IMR-90 (cell line): Measurements from ENCODE around the gene PPP6R3. TPM values are rescaled to one million over a fixed set of nuclear protein-coding genes. Genes with fewer than 3 reads are reported as not detected.
A peak's percentile ranks its signal among the peaks of the same experiment; 100 is the strongest.

Source experiments
- ATAC-seq: fragments of 200-7000 bp; cut with Tn5 transposase; 2 replicates; pipeline ENCODE4 v1.9.1; 2020; ENCODE audit warnings: low read depth, mild to moderate bottlenecking, moderate library complexity
- BruUV-seq: library from RNA; stranded (reverse); fragments of 400-500 nt; replicated peaks from 2 replicates; lab custom pipeline; 2021; lab: Mats Ljungman, UMichigan
- CTCF ChIA-PET: fragments of 300-600 bp; formaldehyde crosslinking; extraction: SDS; loops from one replicate; lab custom pipeline; 2021; ENCODE audit warnings: antibody characterized with exemption; lab: Yijun Ruan, JAX
- POLR2A ChIA-PET: fragments of 300-600 bp; sonication (Branson Sonifier 250); formaldehyde crosslinking; loops from one replicate; lab custom pipeline; 2022; ENCODE audit warnings: antibody characterized with exemption; ENCODE audit not compliant: unreplicated experiment; lab: Charles Lee
- DNase-seq: peaks from one replicate; pipeline ENCODE4 v3.0.0; 2013
- H2AFZ ChIP-seq: replicated peaks from 2 replicates; pipeline ENCODE3; 2013; ENCODE audit warnings: low read length, mild to moderate bottlenecking; ENCODE audit not compliant: poor library complexity
- H2AK5ac ChIP-seq: 2 replicates; pipeline ENCODE4 v1.6.1; 2013; ENCODE audit warnings: low read depth, low read length, inconsistent platforms
- H2AK9ac ChIP-seq: replicated peaks from 2 replicates; pipeline ENCODE3; 2013; ENCODE audit warnings: mild to moderate bottlenecking, low read depth, low read length, moderate library complexity; ENCODE audit not compliant: poor library complexity
- H2BK120ac ChIP-seq: 2 replicates; pipeline ENCODE4 v1.6.1; 2013; ENCODE audit warnings: low read depth, low read length, inconsistent platforms
- H2BK15ac ChIP-seq: 3 replicates; pipeline ENCODE4 v1.6.1; 2013; ENCODE audit warnings: low read depth, low read length, inconsistent platforms
- H2BK20ac ChIP-seq: 2 replicates; pipeline ENCODE4 v1.6.1; 2013; ENCODE audit warnings: low read depth, mild to moderate bottlenecking, inconsistent platforms, low read length, moderate library complexity
- H2BK5ac ChIP-seq: 2 replicates; pipeline ENCODE4 v1.6.1; 2013; ENCODE audit warnings: mild to moderate bottlenecking, low read depth, low read length, inconsistent platforms; ENCODE audit not compliant: poor library complexity, severe bottlenecking
- H3K14ac ChIP-seq: replicated peaks from 2 replicates; pipeline ENCODE4 v1.6.1; 2013; ENCODE audit warnings: low read depth, low read length, inconsistent platforms
- H3K18ac ChIP-seq: 2 replicates; pipeline ENCODE4 v1.6.1; 2013; ENCODE audit warnings: low read depth, low read length, control low read depth
- H3K23ac ChIP-seq: 2 replicates; pipeline ENCODE4 v1.6.1; 2013; ENCODE audit warnings: low read depth, low read length, inconsistent platforms
- H3K27ac ChIP-seq: 2 replicates; pipeline ENCODE4 v1.5.1; 2013; ENCODE audit warnings: mild to moderate bottlenecking, control low read depth, low read length; ENCODE audit not compliant: insufficient read depth
- H3K27me3 ChIP-seq: 2 replicates; pipeline ENCODE4 v1.6.1; 2013; ENCODE audit warnings: low read length; ENCODE audit not compliant: control insufficient read depth, insufficient read depth
- H3K36me3 ChIP-seq: 2 replicates; pipeline ENCODE4 v1.6.1; 2013; ENCODE audit warnings: low read length, mixed read lengths; ENCODE audit not compliant: control insufficient read depth, insufficient read depth
- H3K4ac ChIP-seq: 2 replicates; pipeline ENCODE4 v1.6.1; 2013; ENCODE audit warnings: low read depth, low read length, inconsistent platforms
- H3K4me1 ChIP-seq: 2 replicates; pipeline ENCODE4 v1.6.1; 2013; ENCODE audit warnings: low read length, mixed read lengths; ENCODE audit not compliant: control insufficient read depth, insufficient read depth
- H3K4me2 ChIP-seq: 2 replicates; pipeline ENCODE4 v1.6.1; 2013; ENCODE audit warnings: low read depth, mild to moderate bottlenecking, control low read depth, low read length, moderate library complexity
- H3K4me3 ChIP-seq: 2 replicates; pipeline ENCODE4 v1.5.1; 2013; ENCODE audit warnings: low read depth, mild to moderate bottlenecking, control low read depth, low read length, moderate library complexity; ENCODE audit not compliant: insufficient read depth
- H3K56ac ChIP-seq: 2 replicates; pipeline ENCODE4 v1.6.1; 2013; ENCODE audit warnings: low read length, inconsistent platforms; ENCODE audit not compliant: insufficient read depth; ENCODE audit errors: extremely low read depth
- H3K79me1 ChIP-seq, 2 experiments: 2 replicates each; pipeline ENCODE4 v1.6.1; 2013; ENCODE audit warnings: low read length in 2 of 2, inconsistent platforms in 1 of 2, low read depth in 1 of 2
- H3K9ac ChIP-seq: 2 replicates; pipeline ENCODE4 v1.6.1; 2013; ENCODE audit warnings: low read depth, low read length, control low read depth
- H3K9me1 ChIP-seq: 2 replicates; pipeline ENCODE4 v1.6.1; 2013; ENCODE audit warnings: low read length, inconsistent platforms; ENCODE audit not compliant: insufficient read depth
- H3K9me3 ChIP-seq: 2 replicates; pipeline ENCODE4 v1.6.1; 2013; ENCODE audit warnings: low read length; ENCODE audit not compliant: control insufficient read depth, insufficient read depth
- H4K20me1 ChIP-seq: 2 replicates; pipeline ENCODE4 v1.6.1; 2013; ENCODE audit warnings: low read length, inconsistent platforms; ENCODE audit not compliant: insufficient read depth
- H4K5ac ChIP-seq: 2 replicates; pipeline ENCODE4 v1.6.1; 2013; ENCODE audit warnings: mild to moderate bottlenecking, low read depth, low read length, control low read depth
- H4K8ac ChIP-seq, 2 experiments: 2 replicates each; pipeline ENCODE4 v1.6.1; 2013; ENCODE audit warnings: low read depth in 2 of 2, low read length in 2 of 2, control low read depth in 1 of 2, inconsistent platforms in 1 of 2
- H4K91ac ChIP-seq: 2 replicates; pipeline ENCODE4 v1.6.1; 2013; ENCODE audit warnings: low read depth, low read length, inconsistent platforms; ENCODE audit not compliant: insufficient read depth
- BHLHE40 ChIP-seq: fragments of 150-350 bp; IDR thresholded peaks from 2 replicates; pipeline ENCODE4 v1.6.1; 2016; ENCODE audit warnings: mild to moderate bottlenecking, low read depth, low read length
- CEBPB ChIP-seq: IDR thresholded peaks from 2 replicates; pipeline ENCODE4 v1.6.1; 2012; ENCODE audit warnings: low read depth, low read length, improper control_type of control experiment
- CHD1 ChIP-seq: IDR thresholded peaks from 2 replicates; pipeline ENCODE4 v1.6.1; 2012; ENCODE audit warnings: low read depth, low read length, improper control_type of control experiment
- FOS ChIP-seq: fragments of 150-350 bp; IDR thresholded peaks from 2 replicates; pipeline ENCODE4 v1.6.1; 2016; ENCODE audit warnings: low read depth, low read length
- MAFK ChIP-seq: IDR thresholded peaks from 2 replicates; pipeline ENCODE4 v1.6.1; 2012; ENCODE audit warnings: low read depth, low read length, improper control_type of control experiment
- MAZ ChIP-seq: IDR thresholded peaks from 2 replicates; pipeline ENCODE4 v1.6.1; 2012; ENCODE audit warnings: low read depth, mild to moderate bottlenecking, low read length, improper control_type of control experiment, moderate library complexity, borderline replicate concordance
- MXI1 ChIP-seq: IDR thresholded peaks from 2 replicates; pipeline ENCODE4 v1.6.1; 2012; ENCODE audit warnings: low read depth, mild to moderate bottlenecking, low read length, moderate library complexity, borderline replicate concordance
- NFE2L2 ChIP-seq: fragments of 150-350 bp; IDR thresholded peaks from 2 replicates; pipeline ENCODE4 v1.6.1; 2016; ENCODE audit warnings: low read depth, mild to moderate bottlenecking, low read length
- POLR2A ChIP-seq: IDR thresholded peaks from 2 replicates; pipeline ENCODE4 v1.6.1; 2012; ENCODE audit warnings: mild to moderate bottlenecking, low read depth, low read length
- RAD21 ChIP-seq: IDR thresholded peaks from 2 replicates; pipeline ENCODE4 v1.6.1; 2012; ENCODE audit warnings: low read length, improper control_type of control experiment
- RCOR1 ChIP-seq: IDR thresholded peaks from 2 replicates; pipeline ENCODE4 v1.6.1; 2012; ENCODE audit warnings: mild to moderate bottlenecking, low read length, improper control_type of control experiment; ENCODE audit not compliant: insufficient replicate concordance
- RFX5 ChIP-seq: IDR thresholded peaks from 2 replicates; pipeline ENCODE4 v1.8.0; 2012; ENCODE audit warnings: low read depth, mild to moderate bottlenecking, low read length, moderate library complexity
- SMC3 ChIP-seq: fragments of 150-350 bp; IDR thresholded peaks from 2 replicates; pipeline ENCODE4 v1.6.1; 2016; ENCODE audit warnings: low read depth, mild to moderate bottlenecking, antibody characterized with exemption, low read length, moderate library complexity
- WGBS, 2 experiments: methylation state at CpG; one replicate each; pipeline versions ENCODE4 v1.1.5 to v1.1.7; 2013; ENCODE audit warnings: missing lambda C conversion rate in 2 of 2; ENCODE audit not compliant: insufficient read length in 1 of 2; ENCODE audit errors: extremely low coverage in 2 of 2; 5-methylcytosine and 5-hydroxymethylcytosine counted together
- dilution Hi-C: fragments of 300-500 bp; cut with HindIII; formaldehyde crosslinking; loops from one replicate; pipeline ENCODE4 v1.14.3; 2018; ENCODE audit warnings: low sequenced_read_pairs; ENCODE audit not compliant: unreplicated experiment
- in situ Hi-C: fragments of 300-500 bp; cut with MboI; formaldehyde crosslinking; loops from 3 replicates; pipeline ENCODE4 v1.14.3; 2019; ENCODE audit warnings: low sequenced_read_pairs, inconsistent platforms, mixed read lengths
- intact Hi-C: fragments of 100-400 bp; cut with micrococcal nuclease; formaldehyde crosslinking; loops from 2 replicates; pipeline ENCODE4 v1.10.0; 2022
- polyA plus RNA-seq, 3 experiments: library from polyadenylated mRNA; depleted of rRNA; stranded (reverse); fragments of >200 nt; gene quantifications; 2 replicates each; pipeline ENCODE4 v1.2.3, GENCODE V29; 2012; ENCODE audit warnings: low replicate concordance in 1 of 3
- total RNA-seq: library from RNA; depleted of rRNA; stranded (reverse); fragments of >200 nt; gene quantifications from 2 replicates; pipeline ENCODE4 v1.2.3, GENCODE V29; 2012
- TF ChIP-seq, protein P1 (sequence below): conservative IDR thresholded peaks from 2 replicates; pipeline ENCODE4 v1.5.1; 2012; ENCODE audit warnings: mild to moderate bottlenecking, low read depth, low read length, improper control_type of control experiment
- TF ChIP-seq, protein P2 (sequence below): fragments of 150-350 bp; IDR thresholded peaks from 2 replicates; pipeline ENCODE4 v1.6.1; 2016; ENCODE audit warnings: low read depth, mild to moderate bottlenecking, low read length, moderate library complexity, borderline replicate concordance
- TF ChIP-seq, protein P3 (sequence below): fragments of 150-350 bp; IDR thresholded peaks from 2 replicates; pipeline ENCODE4 v1.6.1; 2017; ENCODE audit warnings: mild to moderate bottlenecking, antibody characterized with exemption, low read length, low read depth

PPP6R3 gene
- total and polyA plus RNA-seq, 2 of the 4 experiments (the other 2 are of a cell fraction) = 29.0 to 123 TPM

DNA sequence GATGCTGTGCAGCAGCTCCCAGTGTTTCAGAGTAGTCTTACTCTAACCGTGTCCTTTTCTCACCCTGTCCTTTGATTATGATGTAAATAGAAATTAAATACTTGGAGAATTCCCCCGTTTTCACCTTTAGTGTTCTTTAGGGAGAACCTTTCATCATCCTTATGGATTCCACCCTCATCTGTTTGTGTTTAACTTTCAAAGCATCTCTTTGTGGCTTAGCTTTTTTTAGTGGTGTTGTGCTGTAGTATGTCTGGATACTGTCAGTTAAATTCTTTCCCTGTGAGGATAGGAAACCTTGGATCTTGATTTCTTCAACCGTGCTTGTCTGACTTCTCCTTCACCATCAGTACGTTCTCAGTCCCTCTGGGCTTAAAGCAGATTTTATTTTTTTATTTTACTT is 48.5 kb downstream of the PPP6R3 start:
- ATAC-seq = peak; percentile 25

More for the DNA sequence above, 48.5 kb downstream of the PPP6R3 start:
- TF ChIP-seq MXI1 (no peak), NFE2L2 (no peak), MAZ (no peak), RCOR1 (no peak), FOS (no peak), CEBPB (no peak), SMC3 (no peak), RFX5 (no peak), CHD1 (no peak), MAFK (no peak), RAD21 (no peak), BHLHE40 (no peak), POLR2A (no peak)
- TF ChIP-seq, protein P1, sequence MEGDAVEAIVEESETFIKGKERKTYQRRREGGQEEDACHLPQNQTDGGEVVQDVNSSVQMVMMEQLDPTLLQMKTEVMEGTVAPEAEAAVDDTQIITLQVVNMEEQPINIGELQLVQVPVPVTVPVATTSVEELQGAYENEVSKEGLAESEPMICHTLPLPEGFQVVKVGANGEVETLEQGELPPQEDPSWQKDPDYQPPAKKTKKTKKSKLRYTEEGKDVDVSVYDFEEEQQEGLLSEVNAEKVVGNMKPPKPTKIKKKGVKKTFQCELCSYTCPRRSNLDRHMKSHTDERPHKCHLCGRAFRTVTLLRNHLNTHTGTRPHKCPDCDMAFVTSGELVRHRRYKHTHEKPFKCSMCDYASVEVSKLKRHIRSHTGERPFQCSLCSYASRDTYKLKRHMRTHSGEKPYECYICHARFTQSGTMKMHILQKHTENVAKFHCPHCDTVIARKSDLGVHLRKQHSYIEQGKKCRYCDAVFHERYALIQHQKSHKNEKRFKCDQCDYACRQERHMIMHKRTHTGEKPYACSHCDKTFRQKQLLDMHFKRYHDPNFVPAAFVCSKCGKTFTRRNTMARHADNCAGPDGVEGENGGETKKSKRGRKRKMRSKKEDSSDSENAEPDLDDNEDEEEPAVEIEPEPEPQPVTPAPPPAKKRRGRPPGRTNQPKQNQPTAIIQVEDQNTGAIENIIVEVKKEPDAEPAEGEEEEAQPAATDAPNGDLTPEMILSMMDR = no peak
- TF ChIP-seq, protein P2, sequence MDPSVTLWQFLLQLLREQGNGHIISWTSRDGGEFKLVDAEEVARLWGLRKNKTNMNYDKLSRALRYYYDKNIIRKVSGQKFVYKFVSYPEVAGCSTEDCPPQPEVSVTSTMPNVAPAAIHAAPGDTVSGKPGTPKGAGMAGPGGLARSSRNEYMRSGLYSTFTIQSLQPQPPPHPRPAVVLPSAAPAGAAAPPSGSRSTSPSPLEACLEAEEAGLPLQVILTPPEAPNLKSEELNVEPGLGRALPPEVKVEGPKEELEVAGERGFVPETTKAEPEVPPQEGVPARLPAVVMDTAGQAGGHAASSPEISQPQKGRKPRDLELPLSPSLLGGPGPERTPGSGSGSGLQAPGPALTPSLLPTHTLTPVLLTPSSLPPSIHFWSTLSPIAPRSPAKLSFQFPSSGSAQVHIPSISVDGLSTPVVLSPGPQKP = no peak
- TF ChIP-seq, protein P3, sequence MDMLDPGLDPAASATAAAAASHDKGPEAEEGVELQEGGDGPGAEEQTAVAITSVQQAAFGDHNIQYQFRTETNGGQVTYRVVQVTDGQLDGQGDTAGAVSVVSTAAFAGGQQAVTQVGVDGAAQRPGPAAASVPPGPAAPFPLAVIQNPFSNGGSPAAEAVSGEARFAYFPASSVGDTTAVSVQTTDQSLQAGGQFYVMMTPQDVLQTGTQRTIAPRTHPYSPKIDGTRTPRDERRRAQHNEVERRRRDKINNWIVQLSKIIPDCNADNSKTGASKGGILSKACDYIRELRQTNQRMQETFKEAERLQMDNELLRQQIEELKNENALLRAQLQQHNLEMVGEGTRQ = no peak
- Histone ChIP-seq H3K9ac (no peak overlapping the region), H4K5ac (no peak overlapping the region), H3K9me3 (no peaks in the 10 kb centered on the region), H2AK9ac (no peak overlapping the region), H2BK120ac (no peak overlapping the region), H3K23ac (no peak overlapping the region), H3K18ac (no peak overlapping the region), H3K9me1 (peaks cover 18% of the 10 kb centered on the region), H4K20me1 (peaks cover 94% of the 10 kb centered on the region), H3K4me2 (no peak overlapping the region), H3K27me3 (no peaks in the 10 kb centered on the region), H2AK5ac (no peak overlapping the region), H3K36me3 (peaks cover 6% of the 10 kb centered on the region; the same call in 1 of the 2 replicates), H3K14ac (no peak overlapping the region), H2BK20ac (no peak overlapping the region), H3K4me1 (peaks cover 3% of the 10 kb centered on the region; the same call in 1 of the 2 replicates), H3K56ac (no peak overlapping the region), H3K79me1 (peaks cover 18 to 88% of the 10 kb centered on the region in 2 experiments), H3K4me3 (no peak overlapping the region), H3K4ac (no peak overlapping the region), H4K91ac (no peak overlapping the region), H4K8ac (no peak overlapping the region), H2AFZ (no peak overlapping the region), H3K27ac (no peak overlapping the region), H2BK15ac (no peak overlapping the region), H2BK5ac (no peak overlapping the region)
- dilution Hi-C loops (no loop called here), intact Hi-C loops (loop anchor here (5.0 kb wide), 1 partner anchor 47 kb away; the partner anchor contains the start of gene PPP6R3), in situ Hi-C loops (no loop called here)
- CTCF ChIA-PET = interaction anchor here (1.2 kb wide), 1 partner anchor 13 kb away, joined by 3 read pairs; no protein-coding TSS in a partner anchor
- DNase-seq = peak; percentile 11
- POLR2A ChIA-PET = no interaction called here
- no CpG with 5 or more reads among the region's 4 CpGs for WGBS, 2 experiments
- no TSS peak for BruUV-seq
